ENCODE data around the gene KRTAP10-4. TPM values are rescaled to one million over a fixed set of nuclear protein-coding genes. Genes with fewer than 3 reads are reported as not detected.

Gene KRTAP10-4
- total RNA-seq, 1 experiment from 2014 or later, result not detected

DNA sequence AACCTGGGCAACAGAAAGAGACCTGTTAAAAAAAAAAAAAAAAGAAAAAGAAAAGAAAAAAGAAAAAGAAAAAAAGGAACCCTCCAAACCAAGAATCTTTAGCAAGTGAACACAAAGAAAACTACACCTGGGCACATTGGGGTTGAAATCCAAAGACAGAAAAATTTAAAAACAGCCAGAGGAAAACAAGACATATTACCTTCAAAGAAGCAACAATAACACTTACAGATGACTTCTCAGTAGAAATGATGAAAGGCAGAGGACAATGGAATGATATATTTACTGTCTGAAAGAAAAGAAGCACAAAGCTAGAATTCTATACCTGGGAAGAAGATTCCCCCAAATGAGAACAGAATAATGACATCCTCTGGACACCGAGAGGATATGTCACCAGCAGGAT, 30.8 kb upstream of the KRTAP10-4 start (continued):
- TF ChIP-seq ELF1 (IDR thresholded peaks at IDR 0.05; ENCODE audit: borderline replicate concordance, low read depth) (no peak), JUND (IDR thresholded peaks at IDR 0.05) (no peak), FOSL1 (IDR thresholded peaks at IDR 0.05; ENCODE audit: low read depth) (no peak)
- TF ChIP-seq, protein P1, sequence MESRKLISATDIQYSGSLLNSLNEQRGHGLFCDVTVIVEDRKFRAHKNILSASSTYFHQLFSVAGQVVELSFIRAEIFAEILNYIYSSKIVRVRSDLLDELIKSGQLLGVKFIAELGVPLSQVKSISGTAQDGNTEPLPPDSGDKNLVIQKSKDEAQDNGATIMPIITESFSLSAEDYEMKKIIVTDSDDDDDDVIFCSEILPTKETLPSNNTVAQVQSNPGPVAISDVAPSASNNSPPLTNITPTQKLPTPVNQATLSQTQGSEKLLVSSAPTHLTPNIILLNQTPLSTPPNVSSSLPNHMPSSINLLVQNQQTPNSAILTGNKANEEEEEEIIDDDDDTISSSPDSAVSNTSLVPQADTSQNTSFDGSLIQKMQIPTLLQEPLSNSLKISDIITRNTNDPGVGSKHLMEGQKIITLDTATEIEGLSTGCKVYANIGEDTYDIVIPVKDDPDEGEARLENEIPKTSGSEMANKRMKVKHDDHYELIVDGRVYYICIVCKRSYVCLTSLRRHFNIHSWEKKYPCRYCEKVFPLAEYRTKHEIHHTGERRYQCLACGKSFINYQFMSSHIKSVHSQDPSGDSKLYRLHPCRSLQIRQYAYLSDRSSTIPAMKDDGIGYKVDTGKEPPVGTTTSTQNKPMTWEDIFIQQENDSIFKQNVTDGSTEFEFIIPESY (IDR thresholded peaks at IDR 0.05; ENCODE audit: extremely low read depth, insufficient replicate concordance, low read length), result no peak

DNA sequence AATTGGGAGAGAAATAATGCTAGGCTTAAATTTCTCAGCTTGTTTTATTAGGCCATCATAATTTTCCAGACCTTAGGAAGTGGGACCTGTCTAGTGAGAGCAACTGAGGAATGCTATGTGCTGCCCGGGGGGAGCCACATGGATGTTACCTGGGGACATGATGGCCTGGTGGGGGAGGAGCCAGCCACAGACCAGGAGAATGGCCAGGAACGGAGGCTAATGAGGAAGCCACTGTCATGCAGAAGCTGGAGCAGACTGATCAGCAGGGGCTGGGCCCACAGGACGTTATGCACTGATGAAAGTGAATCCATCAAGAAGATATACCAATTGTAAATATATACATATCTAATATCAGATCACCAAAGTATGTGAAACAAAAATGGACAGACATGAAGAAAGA, 29.0 kb upstream of the KRTAP10-4 start:
- BruUV-seq (replicated peaks), result no TSS peak
- TF ChIP-seq POLR2AphosphoS5 (IDR thresholded peaks at IDR 0.05; ENCODE audit: low read depth, low read length) (no peak), POLR2A (IDR thresholded peaks at IDR 0.05; ENCODE audit: borderline replicate concordance, extremely low read depth, insufficient read depth, insufficient read length) (no peak), RAD21 (IDR thresholded peaks at IDR 0.05; ENCODE audit: low read depth) (no peak), ELF1 (IDR thresholded peaks at IDR 0.05; ENCODE audit: borderline replicate concordance, low read depth) (no peak), SP1 (IDR thresholded peaks at IDR 0.05; ENCODE audit: low read depth) (no peak), CEBPB (IDR thresholded peaks at IDR 0.05; ENCODE audit: low read depth) (no peak), YY1 (IDR thresholded peaks at IDR 0.05; ENCODE audit: extremely low read depth, insufficient replicate concordance, low read depth, low read length) (no peak), EZH2phosphoT487 (IDR thresholded peaks at IDR 0.05; ENCODE audit: borderline replicate concordance) (no peak), JUND (IDR thresholded peaks at IDR 0.05) (no peak), FOSL1 (IDR thresholded peaks at IDR 0.05; ENCODE audit: low read depth) (no peak), CBX3 (IDR thresholded peaks at IDR 0.05; ENCODE audit: low read depth) (no peak), ZFX (IDR thresholded peaks at IDR 0.05) (no peak), EZH2 (IDR thresholded peaks at IDR 0.05) (no peak)
- TF ChIP-seq, protein P1 (IDR thresholded peaks at IDR 0.05; ENCODE audit: extremely low read depth, insufficient replicate concordance, low read length), result no peak
- TF ChIP-seq, protein P2, sequence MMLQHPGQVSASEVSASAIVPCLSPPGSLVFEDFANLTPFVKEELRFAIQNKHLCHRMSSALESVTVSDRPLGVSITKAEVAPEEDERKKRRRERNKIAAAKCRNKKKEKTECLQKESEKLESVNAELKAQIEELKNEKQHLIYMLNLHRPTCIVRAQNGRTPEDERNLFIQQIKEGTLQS (IDR thresholded peaks at IDR 0.05), result no peak
- no peak for DNase-seq (ENCODE audit: low read depth, low spot score)
- ChIA-PET CTCF (no interaction called here), RAD21 (ENCODE audit: low non-redundant PET in 1 of 2, low total read pairs in 2 of 2, uncharacterized antibody in 2 of 2, unreplicated experiment in 2 of 2) (no interaction called here), POLR2A (no interaction called here)
- H3K36me3 ChIP-seq (ENCODE audit: control insufficient read depth in 1 of 2, insufficient read depth in 2 of 2, low read length in 2 of 2), result no peaks in the 10 kb centered on the region
- intact Hi-C loops (cut with micrococcal nuclease), result no loop called here
- H3K79me2 ChIP-seq (ENCODE audit: insufficient read depth, low read length), result no peaks in the 10 kb centered on the region
- H3K9me3 ChIP-seq (ENCODE audit: control insufficient read depth in 1 of 2, insufficient read depth in 1 of 2, low read depth in 1 of 2, low read length in 2 of 2), result peaks cover 7 to 24% of the 10 kb centered on the region in 2 experiments
- no peaks in the 10 kb centered on the region for H3K4me1 ChIP-seq (ENCODE audit: control insufficient read depth in 1 of 2, insufficient read depth in 2 of 2, low read length in 2 of 2)
- H3K4me3 ChIP-seq (replicated peaks in 1 of 2; ENCODE audit: low read depth in 1 of 2, low read length in 2 of 2), result no peak overlapping the region
- no peak overlapping the region for H3K27ac ChIP-seq (ENCODE audit: low read depth, low read length)
- H2AFZ ChIP-seq (ENCODE audit: low read depth, low read length, poor library complexity, severe bottlenecking), result no peak overlapping the region
- no peaks in the 10 kb centered on the region for H3K27me3 ChIP-seq (ENCODE audit: insufficient read depth, low read length)
- H3K4me2 ChIP-seq (ENCODE audit: low read length), result no peak overlapping the region
- H3K9ac ChIP-seq (ENCODE audit: low read length), result no peak overlapping the region
- no peaks in the 10 kb centered on the region for H4K20me1 ChIP-seq (ENCODE audit: insufficient read depth)
- H3K9me2 ChIP-seq (ENCODE audit: insufficient read depth), result no peaks in the 10 kb centered on the region
- no peak for ATAC-seq
